ENCODE data around the gene MAD1L1.

The MAD1L1 gene

GRCh38 chr7:2023877-2024566 is 208.7 kb downstream of the MAD1L1 start:
- Histone ChIP-seq H3K27ac (ENCODE audit: low read depth, low read length) (no peak overlapping the region), H3K36me3 (ENCODE audit: insufficient read depth, low read length) (no peaks in the 10 kb centered on the region), H3K4me1 (ENCODE audit: insufficient read depth, low read length) (no peaks in the 10 kb centered on the region), H3K4me3 (ENCODE audit: low read depth in 1 of 2, low read length in 2 of 2) (no peak overlapping the region), H3K27me3 (ENCODE audit: control insufficient read depth in 1 of 2, insufficient read depth in 2 of 2, low read length in 2 of 2) (no peaks in the 10 kb centered on the region), H3K9ac (ENCODE audit: low read length) (no peak overlapping the region), H3K9me3 (ENCODE audit: low read length) (no peaks in the 10 kb centered on the region)

DNA sequence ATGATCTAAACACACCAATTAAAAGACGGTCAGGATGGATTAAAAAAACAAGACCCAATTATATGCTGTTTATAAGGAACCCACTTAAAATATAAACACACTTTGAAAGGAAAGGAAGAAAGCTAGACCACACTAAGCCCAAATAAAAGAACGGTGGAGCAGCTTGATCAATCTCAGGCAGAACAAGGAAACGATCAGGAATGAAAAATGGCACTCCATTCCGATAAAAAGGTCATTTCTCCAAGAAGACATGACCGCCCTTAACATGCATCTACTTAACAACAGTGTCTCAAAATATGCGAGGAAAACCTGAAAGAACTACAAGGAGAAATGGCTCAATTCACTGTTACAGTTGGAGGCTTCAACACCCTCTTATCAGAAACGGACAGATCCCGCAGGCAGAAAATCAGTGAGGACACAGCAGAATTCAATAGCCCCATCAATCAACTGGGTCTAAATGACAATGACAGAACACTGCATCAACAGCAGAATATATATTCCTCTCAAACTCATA is 210.0 kb downstream of the MAD1L1 start:
- Histone ChIP-seq H3K4me1 (ENCODE audit: insufficient read depth, low read length) (no peaks in the 10 kb centered on the region), H3K9me3 (ENCODE audit: low read length) (no peaks in the 10 kb centered on the region), H3K36me3 (ENCODE audit: insufficient read depth, low read length) (no peaks in the 10 kb centered on the region), H3K27ac (ENCODE audit: low read depth, low read length) (no peak overlapping the region), H3K27me3 (ENCODE audit: control insufficient read depth in 1 of 2, insufficient read depth in 2 of 2, low read length in 2 of 2) (no peaks in the 10 kb centered on the region), H3K9ac (ENCODE audit: low read length) (no peak overlapping the region), H3K4me3 (ENCODE audit: low read depth in 1 of 2, low read length in 2 of 2) (no peak overlapping the region)

DNA sequence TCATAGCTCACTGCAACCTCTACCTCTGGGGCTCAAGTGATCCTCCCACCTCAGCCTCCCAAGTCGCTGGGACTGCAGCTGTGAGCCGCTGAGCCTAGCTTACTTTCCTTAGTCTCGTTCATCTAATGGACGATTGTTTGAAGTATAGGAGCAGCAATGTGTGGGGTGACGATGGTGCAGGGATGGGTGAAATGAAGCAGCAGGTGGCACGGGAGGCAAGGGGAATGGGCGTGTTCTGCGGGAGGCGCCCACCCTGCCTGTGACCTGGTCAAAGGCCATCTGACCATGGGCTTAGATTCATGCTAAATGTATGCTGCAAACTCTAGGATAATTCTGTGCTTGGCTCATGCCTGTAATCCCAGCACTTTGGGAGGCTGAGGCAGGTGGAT is 210.7 kb downstream of the MAD1L1 start:
- Histone ChIP-seq H3K9me3 (ENCODE audit: low read length) (no peaks in the 10 kb centered on the region), H3K27ac (ENCODE audit: low read depth, low read length) (no peak overlapping the region), H3K36me3 (ENCODE audit: insufficient read depth, low read length) (no peaks in the 10 kb centered on the region), H3K4me3 (ENCODE audit: low read depth in 1 of 2, low read length in 2 of 2) (no peak overlapping the region), H3K27me3 (ENCODE audit: control insufficient read depth in 1 of 2, insufficient read depth in 2 of 2, low read length in 2 of 2) (no peaks in the 10 kb centered on the region), H3K4me1 (ENCODE audit: insufficient read depth, low read length) (no peaks in the 10 kb centered on the region), H3K9ac (ENCODE audit: low read length) (no peak overlapping the region)

GRCh38 chr7:2019711-2020511 is 212.8 kb downstream of the MAD1L1 start:
- H3K9ac ChIP-seq (ENCODE audit: low read length), result no peak overlapping the region
- H3K4me3 ChIP-seq (ENCODE audit: low read depth in 1 of 2, low read length in 2 of 2), result no peak overlapping the region

DNA sequence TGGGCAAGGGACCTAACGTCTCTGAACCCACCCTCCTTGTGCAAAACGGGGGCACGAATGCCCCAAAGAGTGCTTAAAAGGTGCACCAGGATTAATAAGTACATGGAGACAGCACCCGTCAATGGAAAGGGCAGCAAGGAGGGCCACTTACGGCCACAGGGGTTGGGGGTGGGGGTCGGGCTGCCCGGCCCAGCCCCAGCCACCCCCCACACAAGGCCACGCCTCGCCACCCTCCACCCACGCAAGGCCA is 213.4 kb downstream of the MAD1L1 start:
- no peaks in the 10 kb centered on the region for H3K27me3 ChIP-seq (ENCODE audit: control insufficient read depth in 1 of 2, insufficient read depth in 2 of 2, low read length in 2 of 2)
- H3K27ac ChIP-seq (ENCODE audit: low read depth, low read length), result peak overlapping the region; percentile 42
- no peaks in the 10 kb centered on the region for H3K9me3 ChIP-seq (ENCODE audit: low read length)
- no peaks in the 10 kb centered on the region for H3K4me1 ChIP-seq (ENCODE audit: insufficient read depth, low read length)
- no peak overlapping the region for H3K9ac ChIP-seq (ENCODE audit: low read length)
- no peaks in the 10 kb centered on the region for H3K36me3 ChIP-seq (ENCODE audit: insufficient read depth, low read length)
- no peak overlapping the region for H3K4me3 ChIP-seq (ENCODE audit: low read depth in 1 of 2, low read length in 2 of 2)

More at GRCh38 chr7:2019711-2020511, 212.8 kb downstream of the MAD1L1 start:
- Histone ChIP-seq H3K9me3 (ENCODE audit: low read length) (no peaks in the 10 kb centered on the region), H3K27ac (ENCODE audit: low read depth, low read length) (no peak overlapping the region), H3K36me3 (ENCODE audit: insufficient read depth, low read length) (no peaks in the 10 kb centered on the region), H3K27me3 (ENCODE audit: control insufficient read depth in 1 of 2, insufficient read depth in 2 of 2, low read length in 2 of 2) (no peaks in the 10 kb centered on the region), H3K4me1 (ENCODE audit: insufficient read depth, low read length) (no peaks in the 10 kb centered on the region)

- Histone ChIP-seq H3K27ac (ENCODE audit: low read depth, low read length) (peak overlapping the region; percentile 42), H3K36me3 (ENCODE audit: insufficient read depth, low read length) (no peaks in the 10 kb centered on the region), H3K27me3 (ENCODE audit: control insufficient read depth in 1 of 2, insufficient read depth in 2 of 2, low read length in 2 of 2) (no peaks in the 10 kb centered on the region), H3K9ac (ENCODE audit: low read length) (no peak overlapping the region), H3K4me1 (ENCODE audit: insufficient read depth, low read length) (no peaks in the 10 kb centered on the region), H3K4me3 (ENCODE audit: low read depth in 1 of 2, low read length in 2 of 2) (no peak overlapping the region), H3K9me3 (ENCODE audit: low read length) (no peaks in the 10 kb centered on the region)
Measured at GRCh38 chr7:2018569-2019460, 213.9 kb downstream of the MAD1L1 start.

DNA sequence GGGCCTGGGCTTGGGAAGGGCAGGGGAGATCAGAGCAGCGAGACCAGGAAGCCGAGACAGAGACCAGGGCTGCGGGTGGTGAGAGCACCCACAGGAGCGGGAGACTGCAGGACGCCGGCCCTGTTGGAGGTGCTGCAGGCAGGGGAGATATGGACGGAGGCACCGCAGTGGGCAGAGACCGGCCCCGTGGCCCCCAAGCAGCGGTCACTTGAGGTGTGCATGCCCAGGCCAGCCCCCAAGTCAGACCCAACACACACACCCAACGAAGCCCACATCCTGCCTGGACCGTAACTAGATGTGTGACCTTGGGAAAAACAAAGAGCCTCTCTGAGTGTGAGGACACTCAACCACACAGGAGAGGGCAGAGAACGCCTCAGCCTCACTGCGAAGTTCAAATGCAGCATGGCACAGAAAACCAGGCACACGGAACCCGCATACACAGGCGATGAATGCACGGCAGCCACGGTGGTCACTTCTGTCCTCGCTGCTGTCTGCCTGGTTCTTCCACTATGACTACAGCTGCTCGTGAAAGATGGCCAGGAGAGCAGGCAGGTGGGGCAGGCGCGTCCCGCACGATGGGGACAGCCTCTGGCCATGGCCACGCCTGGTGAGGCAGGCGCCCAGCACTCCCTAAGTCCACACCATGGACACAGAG is 214.7 kb downstream of the MAD1L1 start:
- Histone ChIP-seq H3K4me3 (ENCODE audit: low read depth in 1 of 2, low read length in 2 of 2) (no peak overlapping the region), H3K27me3 (ENCODE audit: control insufficient read depth in 1 of 2, insufficient read depth in 2 of 2, low read length in 2 of 2) (no peaks in the 10 kb centered on the region), H3K36me3 (ENCODE audit: insufficient read depth, low read length) (no peaks in the 10 kb centered on the region), H3K4me1 (ENCODE audit: insufficient read depth, low read length) (no peaks in the 10 kb centered on the region), H3K9ac (ENCODE audit: low read length) (no peak overlapping the region), H3K27ac (ENCODE audit: low read depth, low read length) (no peak overlapping the region), H3K9me3 (ENCODE audit: low read length) (no peaks in the 10 kb centered on the region)

DNA sequence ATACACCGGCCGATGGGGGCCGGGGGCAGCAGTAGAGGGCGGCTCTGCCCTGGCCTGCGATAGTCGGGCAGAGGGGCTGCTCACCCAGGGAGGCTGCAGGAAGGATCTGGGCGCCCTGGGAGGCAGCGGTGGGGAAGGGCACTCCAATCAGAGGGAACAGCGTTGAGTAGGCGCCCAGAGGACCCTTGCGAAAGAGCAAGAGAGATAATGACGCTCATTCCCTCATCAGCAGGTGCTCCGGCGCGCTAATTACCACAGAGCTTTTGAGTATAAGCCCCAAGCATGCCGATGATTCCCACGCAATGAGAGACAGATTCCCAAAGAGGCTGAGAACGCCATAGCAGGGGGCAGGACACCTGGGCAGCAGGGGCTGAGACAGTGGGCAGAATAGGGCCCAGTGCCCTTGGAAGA is 215.3 kb downstream of the MAD1L1 start:
- Histone ChIP-seq H3K9ac (ENCODE audit: low read length) (no peak overlapping the region), H3K27ac (ENCODE audit: low read depth, low read length) (no peak overlapping the region), H3K9me3 (ENCODE audit: low read length) (no peaks in the 10 kb centered on the region), H3K36me3 (ENCODE audit: insufficient read depth, low read length) (no peaks in the 10 kb centered on the region), H3K27me3 (ENCODE audit: control insufficient read depth in 1 of 2, insufficient read depth in 2 of 2, low read length in 2 of 2) (no peaks in the 10 kb centered on the region), H3K4me1 (ENCODE audit: insufficient read depth, low read length) (no peaks in the 10 kb centered on the region), H3K4me3 (ENCODE audit: low read depth in 1 of 2, low read length in 2 of 2) (no peak overlapping the region)

GRCh38 chr7:2016761-2017480 is 215.8 kb downstream of the MAD1L1 start:
- H3K4me3 ChIP-seq (ENCODE audit: low read depth in 1 of 2, low read length in 2 of 2), result no peak overlapping the region
- H3K9me3 ChIP-seq (ENCODE audit: low read length), result no peaks in the 10 kb centered on the region
- H3K27me3 ChIP-seq (ENCODE audit: control insufficient read depth in 1 of 2, insufficient read depth in 2 of 2, low read length in 2 of 2), result no peaks in the 10 kb centered on the region
- no peaks in the 10 kb centered on the region for H3K4me1 ChIP-seq (ENCODE audit: insufficient read depth, low read length)
- no peak overlapping the region for H3K9ac ChIP-seq (ENCODE audit: low read length)
- H3K36me3 ChIP-seq (ENCODE audit: insufficient read depth, low read length), result no peaks in the 10 kb centered on the region
- H3K27ac ChIP-seq (ENCODE audit: low read depth, low read length), result no peak overlapping the region

GRCh38 chr7:2016021-2016631 is 216.6 kb downstream of the MAD1L1 start:
- Histone ChIP-seq H3K9ac (ENCODE audit: low read length) (no peak overlapping the region), H3K4me1 (ENCODE audit: insufficient read depth, low read length) (no peaks in the 10 kb centered on the region), H3K27me3 (ENCODE audit: control insufficient read depth in 1 of 2, insufficient read depth in 2 of 2, low read length in 2 of 2) (no peaks in the 10 kb centered on the region), H3K9me3 (ENCODE audit: low read length) (no peaks in the 10 kb centered on the region), H3K36me3 (ENCODE audit: insufficient read depth, low read length) (no peaks in the 10 kb centered on the region), H3K27ac (ENCODE audit: low read depth, low read length) (no peak overlapping the region), H3K4me3 (ENCODE audit: low read depth in 1 of 2, low read length in 2 of 2) (no peak overlapping the region)
